HG03095 (cell line): ENCODE measurements around the gene ERICH6B.

Experiments
- ATAC-seq: cut with Tn5 transposase; IDR thresholded peaks from one replicate; pipeline ENCODE4 v1.9.1; 2021; ENCODE audit warnings: moderate library complexity; ENCODE audit not compliant: unreplicated experiment

ERICH6B gene

GRCh38 chr13:45508776-45509175 is 106.8 kb downstream of the ERICH6B start:
- ATAC-seq = no peak

- ATAC-seq = no peak
Observed at GRCh38 chr13:45506811-45507210, 108.7 kb downstream of the ERICH6B start.

GRCh38 chr13:45503658-45504057 is 111.9 kb downstream of the ERICH6B start:
- ATAC-seq = no peak

- no peak for ATAC-seq
Observed at GRCh38 chr13:45501175-45501526, 114.4 kb downstream of the ERICH6B start.

- no peak for ATAC-seq
Observed at GRCh38 chr13:45500492-45501174, 114.9 kb downstream of the ERICH6B start.

- ATAC-seq = no peak
Observed at GRCh38 chr13:45496942-45497341, 118.6 kb downstream of the ERICH6B start.

GRCh38 chr13:45492538-45492937 is 123.0 kb downstream of the ERICH6B start:
- ATAC-seq = no peak
